Measurements from ENCODE around the gene TOMM7. TPM values are rescaled to one million over a fixed set of nuclear protein-coding genes. Genes with fewer than 3 reads are reported as not detected.

Gene TOMM7
- total RNA-seq, 1 experiment from 2014 or later, result 325 TPM

DNA sequence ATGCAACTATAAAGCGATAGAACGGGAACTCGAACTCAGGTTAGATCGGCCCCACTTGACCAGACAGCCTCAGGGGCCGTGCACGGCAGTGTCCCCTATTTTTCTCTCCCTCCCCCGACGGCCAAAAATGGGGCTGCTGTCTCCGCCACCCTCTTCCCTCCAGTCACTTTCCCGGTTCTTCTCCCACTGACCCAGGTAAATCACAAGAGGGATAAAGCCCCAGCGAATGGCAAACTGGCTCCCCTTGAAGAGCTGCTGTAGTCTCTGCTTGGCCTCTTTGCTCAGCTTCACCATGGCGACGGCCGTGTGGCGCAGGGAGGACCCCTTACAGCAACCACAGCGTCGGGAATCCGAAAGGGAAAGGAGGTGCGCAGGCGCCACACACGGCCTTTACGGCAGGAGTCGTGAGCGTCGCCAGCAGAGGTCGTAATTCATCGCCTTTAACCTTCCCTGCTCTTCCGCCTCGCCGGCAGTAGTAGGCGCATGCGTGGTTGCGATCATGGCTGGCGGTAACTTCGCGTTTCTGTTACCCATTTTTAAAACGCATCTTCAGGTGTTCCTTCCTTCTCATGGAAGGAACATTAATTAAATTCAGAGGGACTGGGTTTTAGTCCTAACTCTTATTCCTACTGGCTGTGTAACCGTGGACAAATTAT lies at the start of gene TOMM7 (continued):
- TF ChIP-seq TCF7L2 (IDR thresholded peaks at IDR 0.05; ENCODE audit: borderline replicate concordance, extremely low read depth, insufficient read depth, insufficient read length) (peak; percentile 92), POLR2A (IDR thresholded peaks at IDR 0.05; ENCODE audit: borderline replicate concordance, extremely low read depth, insufficient read depth, insufficient read length) (peak; percentile 71), SRF (IDR thresholded peaks at IDR 0.05; ENCODE audit: low read depth) (no peak), SIN3A (IDR thresholded peaks at IDR 0.05; ENCODE audit: low read depth) (peak; percentile 82; the same call in 1 of the 2 replicates), JUND (IDR thresholded peaks at IDR 0.05) (no peak)
- TF ChIP-seq, protein P1, sequence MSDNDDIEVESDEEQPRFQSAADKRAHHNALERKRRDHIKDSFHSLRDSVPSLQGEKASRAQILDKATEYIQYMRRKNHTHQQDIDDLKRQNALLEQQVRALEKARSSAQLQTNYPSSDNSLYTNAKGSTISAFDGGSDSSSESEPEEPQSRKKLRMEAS (IDR thresholded peaks at IDR 0.05), result peak; percentile 82

DNA sequence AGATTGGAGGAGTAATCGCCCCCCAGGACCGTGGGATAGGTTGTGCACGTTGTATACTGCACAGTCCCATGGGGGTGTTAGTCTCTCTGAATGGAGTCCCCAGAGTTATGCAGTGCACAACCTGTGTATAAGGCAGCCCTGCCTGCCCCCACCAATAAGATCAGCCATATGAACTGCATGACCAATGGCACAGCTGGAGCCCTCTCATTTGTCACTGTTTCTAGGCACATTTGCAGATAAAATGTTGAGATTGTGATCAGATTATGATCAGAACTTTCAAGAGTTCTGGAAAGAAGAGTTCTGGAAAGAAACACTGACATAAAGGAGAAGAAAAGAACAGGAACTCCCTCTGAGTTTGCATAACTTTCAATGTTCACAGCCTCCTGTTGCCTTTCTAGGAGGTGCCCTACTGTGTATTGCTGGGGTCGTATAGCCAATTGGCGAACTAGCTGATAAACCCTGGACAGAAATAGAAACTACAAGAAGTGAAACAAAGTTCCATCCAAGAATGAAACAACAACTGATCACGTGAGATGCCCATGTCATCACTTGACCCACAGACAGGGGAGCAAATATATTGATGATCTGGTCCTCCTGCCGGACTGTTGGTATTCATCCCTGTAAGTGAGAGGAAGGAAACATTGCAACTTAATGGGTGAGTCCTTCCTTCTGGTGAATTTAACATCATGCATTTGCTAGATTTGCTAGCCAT lies 49.6 kb upstream of the TOMM7 start:
- no peaks in the 10 kb centered on the region for H3K9me3 ChIP-seq (ENCODE audit: control insufficient read depth in 1 of 2, insufficient read depth in 1 of 2, low read depth in 1 of 2, low read length in 2 of 2)
- intact Hi-C loops (cut with micrococcal nuclease), result no loop called here
- DNase-seq (ENCODE audit: low read depth, low spot score) (no peak), ATAC-seq (peak; percentile 68)
- no peak overlapping the region for H3K27ac ChIP-seq (ENCODE audit: low read depth, low read length)
- no peaks in the 10 kb centered on the region for H3K9me2 ChIP-seq (ENCODE audit: insufficient read depth)
- H3K79me2 ChIP-seq (ENCODE audit: insufficient read depth, low read length), result no peaks in the 10 kb centered on the region
- ChIA-PET CTCF (no interaction called here), POLR2A (no interaction called here), RAD21 (ENCODE audit: low non-redundant PET in 1 of 2, low total read pairs in 2 of 2, uncharacterized antibody in 2 of 2, unreplicated experiment in 2 of 2) (no interaction called here)
- H3K27me3 ChIP-seq (ENCODE audit: insufficient read depth, low read length), result no peaks in the 10 kb centered on the region
- TF ChIP-seq CBX3 (IDR thresholded peaks at IDR 0.05; ENCODE audit: low read depth) (no peak), TCF7L2 (IDR thresholded peaks at IDR 0.05; ENCODE audit: borderline replicate concordance, extremely low read depth, insufficient read depth, insufficient read length) (no peak)
- no peak overlapping the region for H3K4me2 ChIP-seq (ENCODE audit: low read length)
- BruUV-seq (replicated peaks), result no TSS peak
- H3K9ac ChIP-seq (ENCODE audit: low read length), result no peak overlapping the region
- H4K20me1 ChIP-seq (ENCODE audit: insufficient read depth), result no peaks in the 10 kb centered on the region
- H2AFZ ChIP-seq (ENCODE audit: low read depth, low read length, poor library complexity, severe bottlenecking), result no peak overlapping the region
- H3K36me3 ChIP-seq (ENCODE audit: control insufficient read depth in 1 of 2, insufficient read depth in 2 of 2, low read length in 2 of 2), result no peaks in the 10 kb centered on the region
- no peak overlapping the region for H3K4me3 ChIP-seq (replicated peaks in 1 of 2; ENCODE audit: low read depth in 1 of 2, low read length in 2 of 2)
- no peaks in the 10 kb centered on the region for H3K4me1 ChIP-seq (ENCODE audit: control insufficient read depth in 1 of 2, insufficient read depth in 2 of 2, low read length in 2 of 2)

DNA sequence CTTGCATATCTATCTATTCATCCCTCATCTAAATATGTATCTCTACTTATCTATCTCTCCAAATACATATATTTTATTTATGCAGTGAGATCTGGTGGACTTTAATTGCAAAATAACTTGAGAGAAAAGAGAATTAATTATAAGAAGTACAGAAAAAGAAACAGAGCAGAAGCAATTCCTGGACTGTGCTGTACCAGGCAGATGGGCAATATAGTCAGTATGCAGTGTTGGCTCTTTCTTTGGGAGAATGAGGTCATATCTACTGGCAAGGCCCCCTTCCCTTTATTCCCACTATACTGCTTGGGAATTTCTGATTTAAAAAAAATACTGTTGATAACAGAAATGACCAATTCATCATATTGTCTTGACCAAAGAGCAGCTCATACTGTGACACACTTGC lies 49.0 kb upstream of the TOMM7 start:
- ChIA-PET CTCF (no interaction called here), RAD21 (ENCODE audit: low non-redundant PET in 1 of 2, low total read pairs in 2 of 2, uncharacterized antibody in 2 of 2, unreplicated experiment in 2 of 2) (no interaction called here)
- no TSS peak for BruUV-seq (replicated peaks)

More for the DNA sequence above, 49.0 kb upstream of the TOMM7 start:
- H3K9me2 ChIP-seq (ENCODE audit: insufficient read depth), result no peaks in the 10 kb centered on the region
- no peak overlapping the region for H3K9ac ChIP-seq (ENCODE audit: low read length)
- no peak for ATAC-seq
- TF ChIP-seq ELF1 (IDR thresholded peaks at IDR 0.05; ENCODE audit: borderline replicate concordance, low read depth), result no peak
- no peak for TF ChIP-seq EGR1 (IDR thresholded peaks at IDR 0.05; ENCODE audit: low read depth)
- TF ChIP-seq SIN3A (IDR thresholded peaks at IDR 0.05; ENCODE audit: low read depth), result no peak
- H4K20me1 ChIP-seq (ENCODE audit: insufficient read depth), result no peaks in the 10 kb centered on the region
- H3K27me3 ChIP-seq (ENCODE audit: insufficient read depth, low read length), result no peaks in the 10 kb centered on the region
- H3K9me3 ChIP-seq (ENCODE audit: control insufficient read depth in 1 of 2, insufficient read depth in 1 of 2, low read depth in 1 of 2, low read length in 2 of 2), result no peaks in the 10 kb centered on the region
- no peak overlapping the region for H3K4me2 ChIP-seq (ENCODE audit: low read length)
- no peaks in the 10 kb centered on the region for H3K4me1 ChIP-seq (ENCODE audit: control insufficient read depth in 1 of 2, insufficient read depth in 2 of 2, low read length in 2 of 2)
- no peaks in the 10 kb centered on the region for H3K36me3 ChIP-seq (ENCODE audit: control insufficient read depth in 1 of 2, insufficient read depth in 2 of 2, low read length in 2 of 2)
- no peak for DNase-seq (ENCODE audit: low read depth, low spot score)
- intact Hi-C loops (cut with micrococcal nuclease), result no loop called here
- no peak overlapping the region for H2AFZ ChIP-seq (ENCODE audit: low read depth, low read length, poor library complexity, severe bottlenecking)
- no peaks in the 10 kb centered on the region for H3K79me2 ChIP-seq (ENCODE audit: insufficient read depth, low read length)
- POLR2A ChIA-PET, result no interaction called here
- H3K27ac ChIP-seq (ENCODE audit: low read depth, low read length), result no peak overlapping the region
- no peak overlapping the region for H3K4me3 ChIP-seq (replicated peaks in 1 of 2; ENCODE audit: low read depth in 1 of 2, low read length in 2 of 2)
